Activated gamma-delta T cell treated with anti-CD3 and anti-CD28 coated beads, Interleukin-2, amount 50 U/mL, for 16 hours (primary cell): ENCODE results near the gene TUBGCP5.
"Not testable (repeated sequence)": the region's sequence is repeated elsewhere in the genome, so short reads cannot be mapped to it uniquely, and the experiment has no call there.

Source experiments
- DNase-seq: peaks from one replicate; pipeline ENCODE4 v3.0.0-alpha.2; 2020; ENCODE audit warnings: low read depth

The TUBGCP5 gene

DNA sequence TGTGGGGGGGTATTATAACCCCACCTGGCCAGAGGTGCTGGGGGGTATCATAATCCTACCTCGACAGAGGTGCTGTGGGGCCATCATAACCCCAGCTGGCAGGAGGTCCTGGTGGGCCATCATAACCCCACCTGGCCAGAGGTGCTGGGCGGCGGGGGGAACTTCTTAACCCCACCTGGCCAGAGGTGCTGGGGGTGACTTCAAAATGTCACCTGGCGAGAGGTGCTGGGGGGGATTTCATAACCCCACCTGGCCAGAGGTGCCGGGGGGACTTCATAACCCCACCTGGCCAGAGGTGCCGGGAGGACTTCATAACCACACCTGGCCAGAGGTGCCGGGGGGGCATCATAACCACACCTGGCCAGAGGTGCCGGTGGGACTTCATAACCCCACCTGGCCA, 2.4 kb upstream of the TUBGCP5 start:
- not testable (repeated sequence) for DNase-seq

DNA sequence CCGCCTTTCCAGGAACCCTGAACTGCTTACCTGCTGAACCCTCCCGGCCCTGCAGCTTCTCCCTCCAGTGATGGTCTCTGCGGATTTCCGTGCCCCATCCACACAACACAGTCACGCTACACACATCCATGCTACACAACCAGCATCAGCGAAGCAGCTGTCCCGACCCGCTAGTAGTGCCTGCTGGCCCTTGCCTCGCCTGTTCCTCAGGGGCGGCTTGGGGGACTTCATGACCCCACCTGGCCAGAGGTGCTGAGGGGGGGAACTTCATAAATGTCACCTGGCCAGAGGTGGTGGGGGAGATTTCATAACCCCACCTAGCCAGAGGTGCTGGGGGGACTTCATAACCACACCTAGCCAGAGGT, 530 bp upstream of the TUBGCP5 start:
- DNase-seq = no peak

GRCh38 chr15:23038726-23039142, 635 bp downstream of the TUBGCP5 start:
- no peak for DNase-seq

- DNase-seq = peak; percentile 34
Measured at GRCh38 chr15:23035964-23036566, 3.3 kb downstream of the TUBGCP5 start.

DNA sequence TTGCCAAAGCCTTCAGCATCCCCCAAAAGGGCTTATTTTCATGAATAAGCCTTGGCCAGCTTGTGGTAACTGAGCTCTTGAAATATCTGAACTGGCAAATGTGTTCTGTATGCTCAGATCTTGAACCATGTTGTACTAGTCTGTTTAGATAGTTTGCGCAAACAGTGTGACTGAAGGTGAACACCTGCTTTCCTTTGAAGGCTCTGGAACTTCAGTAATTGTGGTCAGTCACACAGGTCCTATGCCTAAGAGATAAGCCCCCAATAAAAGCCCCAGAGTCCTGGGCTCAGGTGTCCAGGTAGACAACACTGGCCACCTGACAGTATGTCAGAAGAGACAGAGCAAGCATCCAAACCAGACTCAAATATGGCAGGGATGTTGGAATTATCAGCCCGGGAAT, 5.4 kb downstream of the TUBGCP5 start:
- no peak for DNase-seq

DNA sequence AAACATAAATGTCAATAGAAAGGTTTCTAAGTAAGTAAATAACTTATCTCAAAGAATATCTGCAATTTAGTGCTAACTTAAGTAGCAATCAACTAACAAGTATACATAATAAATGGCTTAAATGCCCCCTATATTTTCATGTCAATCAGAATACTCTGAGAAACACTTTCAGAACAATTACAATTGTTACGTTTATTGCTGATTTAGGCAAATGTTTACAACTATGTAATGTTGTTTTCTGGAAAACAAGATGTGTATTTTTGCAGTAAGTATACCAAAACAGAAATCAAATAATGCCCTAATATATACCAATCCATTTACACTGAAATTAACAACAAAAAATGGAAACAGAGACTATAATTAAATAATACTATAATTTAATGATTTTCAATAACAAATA, 13.2 kb downstream of the TUBGCP5 start:
- no peak for DNase-seq

DNA sequence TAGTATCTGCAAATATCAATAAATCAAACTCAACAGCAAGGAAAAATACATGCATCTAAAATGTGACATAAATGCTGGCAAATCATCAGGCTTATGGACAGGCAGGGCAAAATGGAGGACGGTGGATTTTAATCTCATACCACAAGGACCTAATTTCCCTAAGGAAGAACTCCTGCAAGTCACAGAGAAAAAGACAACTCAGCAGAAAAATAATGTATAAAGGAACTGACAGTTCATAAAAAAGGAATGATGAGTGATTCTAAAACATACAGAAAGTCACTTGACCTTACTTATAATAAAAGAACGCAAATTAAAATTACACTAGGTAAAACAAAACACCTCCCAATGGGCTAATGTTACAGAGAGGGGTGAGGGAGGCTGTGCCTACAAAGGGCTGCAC, 17.2 kb downstream of the TUBGCP5 start:
- no peak for DNase-seq

DNA sequence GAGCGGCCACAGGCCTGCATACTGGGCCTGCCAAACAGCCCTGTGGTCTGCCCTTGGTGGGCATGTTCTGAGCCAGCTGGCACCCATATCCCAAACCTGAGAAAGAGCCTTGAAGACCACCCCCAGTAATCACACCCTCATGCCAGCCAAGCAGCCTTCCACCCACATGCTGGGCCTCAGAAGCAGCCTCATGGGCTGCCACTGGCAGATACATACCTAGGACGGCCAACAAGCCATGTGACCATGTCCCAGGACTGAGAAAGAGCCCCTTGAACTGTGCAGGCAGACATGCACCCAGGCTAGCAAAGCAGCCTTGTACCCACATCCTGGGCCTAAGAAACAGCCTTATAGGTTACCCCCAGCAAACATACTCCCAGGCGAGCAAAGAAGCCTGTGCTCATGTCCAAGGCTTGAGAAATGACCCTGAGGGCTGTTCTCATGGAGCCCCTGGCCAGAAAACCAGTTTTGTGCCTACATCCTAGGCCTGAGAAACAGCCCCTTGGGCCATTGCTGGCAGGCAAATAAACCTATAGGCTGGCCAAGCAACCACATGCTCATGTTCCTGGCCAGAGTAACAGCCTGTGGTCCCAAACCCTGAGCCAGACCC, 24.9 kb downstream of the TUBGCP5 start:
- DNase-seq = no peak

- no peak for DNase-seq
Measured at GRCh38 chr15:23013681-23014080, 25.7 kb downstream of the TUBGCP5 start.

DNA sequence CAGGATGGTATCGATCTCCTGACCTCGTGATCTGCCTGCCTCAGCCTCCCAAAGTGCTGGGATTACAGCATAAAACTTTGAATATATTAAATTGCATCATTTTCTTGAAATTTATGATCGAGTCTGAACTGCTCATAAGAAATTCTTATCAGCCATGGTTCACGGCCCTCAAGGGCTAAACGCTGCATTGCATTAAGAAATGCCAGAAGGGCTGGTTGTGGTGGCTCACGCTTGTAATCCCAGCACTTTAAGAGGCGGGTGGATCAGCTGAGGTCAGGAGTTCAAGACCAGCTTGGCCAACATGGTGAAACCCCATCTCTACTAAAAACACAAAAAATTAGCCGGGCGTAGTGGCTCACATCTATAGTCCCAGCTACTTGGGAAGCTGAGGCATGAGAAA, 26.8 kb downstream of the TUBGCP5 start:
- DNase-seq = not testable (repeated sequence)

DNA sequence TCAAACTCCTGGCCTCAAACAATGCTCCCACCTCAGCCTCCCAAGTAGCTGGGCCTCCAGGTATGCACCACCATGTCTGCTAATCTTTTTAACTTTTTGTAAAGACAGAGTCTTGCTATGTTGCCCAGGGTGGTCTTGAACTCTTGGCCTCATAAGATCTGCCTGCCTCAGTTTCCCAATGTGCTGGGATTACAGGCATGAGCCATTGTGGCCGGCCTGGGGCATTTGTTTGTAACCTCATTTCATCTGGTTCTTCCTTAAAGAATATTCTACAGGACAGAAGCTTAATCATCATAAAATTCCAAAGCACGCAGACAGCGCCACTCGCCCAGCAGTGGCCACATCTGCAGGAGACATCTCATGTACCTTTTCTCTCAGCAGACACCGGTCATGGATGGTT, 35.6 kb downstream of the TUBGCP5 start:
- no peak for DNase-seq

DNA sequence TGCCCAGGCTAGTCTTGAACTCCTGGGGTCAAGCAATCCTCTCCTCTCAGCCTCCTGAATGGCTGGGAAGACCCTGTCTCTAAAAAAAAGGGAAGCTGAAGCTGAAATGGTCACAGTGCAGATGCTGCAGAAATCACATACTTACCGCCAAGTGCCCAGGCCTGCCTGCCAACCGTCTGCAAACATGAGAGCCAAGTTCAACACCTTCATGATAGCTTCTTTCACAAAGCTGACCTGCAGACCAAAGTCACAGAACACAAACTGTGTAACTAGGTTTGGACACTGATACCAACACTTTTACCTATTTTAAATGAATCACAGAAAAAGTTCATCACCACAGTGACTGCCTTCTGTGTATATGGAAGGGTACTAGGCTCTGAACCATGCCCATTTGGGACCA, 36.4 kb downstream of the TUBGCP5 start:
- no peak for DNase-seq

DNA sequence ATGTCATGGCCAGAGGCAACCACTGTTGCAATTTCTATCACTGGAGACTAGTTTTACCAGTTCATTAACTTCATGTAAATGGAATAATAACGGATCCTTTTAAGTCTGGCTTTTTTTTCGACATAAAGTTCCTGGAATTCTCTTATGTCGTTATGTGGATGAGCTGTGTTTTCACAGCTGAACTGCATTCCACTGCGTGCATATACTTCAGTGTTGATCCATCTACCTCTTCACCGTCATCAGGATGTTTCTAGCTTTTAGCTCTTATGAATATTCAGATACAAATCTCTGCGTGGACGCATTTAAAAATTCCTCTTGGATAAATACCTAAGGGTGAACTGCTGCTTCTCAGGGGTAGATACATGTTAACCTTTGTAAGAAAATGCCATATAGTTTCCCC, 43.6 kb downstream of the TUBGCP5 start:
- DNase-seq = no peak

DNA sequence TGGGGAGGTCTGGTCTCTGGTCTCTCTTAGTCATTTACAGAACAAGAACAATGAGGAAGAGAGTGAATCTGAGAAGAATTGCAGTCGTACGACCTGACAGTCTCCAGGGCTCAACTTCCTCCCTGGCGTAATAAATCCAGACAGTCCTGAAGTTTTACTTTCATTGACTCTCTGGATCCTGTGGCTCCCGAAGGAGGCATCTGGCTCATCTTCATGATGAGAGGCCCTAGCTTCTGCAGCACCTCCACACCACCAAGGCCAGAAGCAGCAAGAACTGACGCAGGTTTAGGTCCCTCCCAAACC, 47.4 kb downstream of the TUBGCP5 start:
- DNase-seq = no peak

DNA sequence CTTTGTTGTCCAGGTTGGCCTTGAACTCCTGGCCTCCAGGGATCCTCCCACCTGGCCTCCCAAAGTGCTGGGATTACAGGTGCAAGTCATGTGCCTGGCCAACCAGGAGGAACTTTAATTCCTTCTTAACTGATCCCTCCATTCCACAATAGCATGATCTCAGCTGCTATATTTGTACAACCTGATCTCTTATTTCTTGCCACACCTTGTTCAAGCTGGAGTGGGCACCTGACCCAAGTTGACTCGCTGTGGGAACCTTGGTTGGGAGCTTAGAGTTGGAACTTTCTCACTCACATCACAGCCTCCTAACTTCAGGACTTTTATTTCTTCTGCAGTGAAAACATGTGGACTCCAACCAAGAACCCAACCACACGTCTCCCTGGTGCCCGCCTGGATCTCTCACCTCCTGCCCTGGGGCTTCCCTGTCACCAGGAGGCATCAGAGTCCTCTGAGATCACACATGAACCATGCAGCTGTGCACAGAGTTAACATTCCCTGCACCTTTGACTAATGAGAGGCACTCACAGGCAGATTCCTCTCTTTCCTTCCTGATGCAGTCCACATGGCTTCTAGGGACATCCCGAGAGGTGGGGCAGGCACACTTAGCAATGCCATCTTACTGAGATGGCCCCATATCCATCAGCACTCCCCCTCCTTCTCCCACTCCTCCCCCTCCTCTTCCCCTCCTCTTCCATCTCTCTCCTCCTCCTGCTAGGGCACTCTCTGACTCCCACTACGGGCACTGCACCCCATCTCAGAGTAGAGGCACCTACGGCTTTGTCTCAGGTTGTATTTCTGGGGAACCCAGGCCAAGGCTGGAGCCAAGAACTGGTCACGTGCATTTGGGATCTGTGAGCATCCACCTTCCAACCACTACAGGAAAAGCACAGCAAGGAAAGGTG, 49.5 kb downstream of the TUBGCP5 start:
- DNase-seq = no peak

- DNase-seq = no peak
Measured at GRCh38 chr15:22988811-22989210, 50.6 kb downstream of the TUBGCP5 start.

DNA sequence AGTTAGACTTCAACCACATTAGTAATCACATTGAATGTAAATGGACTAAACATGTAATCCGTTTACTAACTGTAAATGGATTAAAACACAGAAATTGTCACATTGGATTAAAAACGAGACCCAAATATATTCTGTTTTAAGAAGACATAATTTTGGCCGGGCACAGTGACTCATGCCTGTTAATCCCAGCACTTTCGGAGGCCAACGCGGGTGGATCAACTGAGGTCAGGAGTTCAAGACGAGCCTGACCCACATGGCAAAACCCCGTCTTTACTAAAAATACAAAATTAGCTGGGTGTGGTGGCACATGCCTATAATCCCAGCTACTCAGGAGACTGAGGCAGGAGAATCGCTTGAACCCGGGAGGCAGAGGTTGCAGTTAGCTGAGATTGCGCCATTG, 57.4 kb downstream of the TUBGCP5 start:
- not testable (repeated sequence) for DNase-seq

DNA sequence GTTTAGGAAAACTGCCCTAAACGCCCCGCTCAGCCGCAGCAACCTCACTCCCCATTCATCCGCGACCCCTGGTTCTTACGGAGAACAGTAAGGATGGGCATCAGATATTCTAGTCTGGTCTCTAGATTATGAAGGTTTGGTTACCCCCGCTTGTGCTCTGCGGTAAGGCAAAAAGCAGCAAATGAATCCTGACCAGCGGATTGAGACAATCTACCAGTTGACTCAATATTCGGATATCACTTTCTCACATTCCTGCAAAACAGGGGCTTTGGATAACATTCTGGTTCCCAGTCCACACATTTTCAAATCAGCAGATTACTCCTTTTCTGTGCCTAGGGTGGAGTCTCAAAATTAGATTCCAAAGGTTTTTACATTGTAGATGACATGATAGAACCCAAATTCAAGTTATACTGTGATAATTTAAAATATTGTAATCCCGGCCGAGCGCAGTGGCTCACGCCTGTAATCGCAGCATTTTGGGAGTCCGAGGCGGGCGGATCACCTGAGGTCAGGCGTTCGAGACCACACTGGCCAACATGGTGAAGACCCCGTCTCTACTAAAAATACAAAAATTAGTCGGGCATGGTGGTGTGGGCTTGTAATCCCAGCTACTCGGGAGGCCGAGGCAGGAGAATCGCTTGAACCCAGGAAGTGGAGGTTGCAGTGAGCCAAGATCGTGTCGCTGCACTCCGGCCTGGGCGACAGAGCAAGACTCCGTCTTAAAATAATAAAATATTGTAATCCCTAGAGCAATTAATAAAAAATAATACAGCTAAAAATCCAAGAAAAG, 58.1 kb downstream of the TUBGCP5 start:
- no peak for DNase-seq

DNA sequence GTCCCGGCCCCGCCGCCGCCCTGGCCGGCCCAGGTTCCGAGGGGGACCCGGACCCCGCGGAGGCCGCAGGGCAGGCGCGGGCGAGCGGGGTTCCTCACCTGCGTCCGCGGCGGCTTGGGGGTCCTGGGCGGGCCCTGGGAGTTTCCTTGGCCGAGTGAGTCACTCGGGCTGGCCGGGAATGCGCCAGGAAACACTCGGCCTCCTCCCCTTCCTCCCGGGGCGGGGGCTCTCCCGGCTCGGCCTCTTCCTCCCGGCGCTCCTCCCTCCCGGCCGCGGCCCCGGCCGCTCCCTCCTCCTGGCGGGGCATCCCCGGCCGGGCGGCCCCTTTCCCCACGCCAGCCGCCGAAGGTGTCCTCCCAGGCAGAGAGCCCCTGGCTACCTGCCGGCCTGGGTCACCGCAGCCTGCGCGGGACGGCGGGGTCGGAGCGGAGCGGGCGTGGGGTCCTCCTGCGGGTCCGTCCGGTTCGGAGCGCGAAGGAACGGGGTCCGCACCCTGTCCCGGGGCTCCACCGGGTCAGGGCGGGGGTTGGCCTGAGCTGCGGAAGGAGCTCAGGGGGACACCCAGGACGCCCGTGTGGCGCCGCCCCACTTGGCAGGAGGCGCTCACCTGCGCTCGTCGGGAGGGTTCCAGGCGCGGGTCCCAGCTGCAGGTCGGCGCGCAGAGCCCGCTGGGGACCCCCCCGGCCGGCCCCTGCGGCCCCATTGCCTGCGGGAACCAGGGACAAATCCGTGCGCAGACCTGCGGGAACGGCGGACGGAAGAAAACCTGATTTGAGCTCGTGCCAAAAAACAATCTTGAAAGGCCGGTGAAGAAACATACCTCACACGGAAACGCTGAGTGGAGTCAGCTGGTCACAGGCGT, 58.9 kb downstream of the TUBGCP5 start, which contains the start of gene CYFIP1:
Gene CYFIP1, minus strand, starts transcription at position 180 of the 862 bp plus-strand sequence. CDS start 33,083 bp downstream, outside the sequence.
- no peak for DNase-seq

GRCh38 chr15:22979238-22980188, 59.9 kb downstream of the TUBGCP5 start:
- DNase-seq = no peak
